ENCODE results near the gene VIL1.

- TF ChIP-seq MAX (IDR thresholded peaks at IDR 0.05) (no peak), IRX3 (CRISPR knock-in tag; IDR thresholded peaks at IDR 0.05; ENCODE audit: borderline replicate concordance, low read depth) (no peak), POLR2AphosphoS2 (IDR thresholded peaks at IDR 0.05; ENCODE audit: low read depth, low read length) (no peak), HNRNPL (IDR thresholded peaks at IDR 0.05; ENCODE audit: low read depth, low read length) (no peak)
- TF ChIP-seq, protein P1, sequence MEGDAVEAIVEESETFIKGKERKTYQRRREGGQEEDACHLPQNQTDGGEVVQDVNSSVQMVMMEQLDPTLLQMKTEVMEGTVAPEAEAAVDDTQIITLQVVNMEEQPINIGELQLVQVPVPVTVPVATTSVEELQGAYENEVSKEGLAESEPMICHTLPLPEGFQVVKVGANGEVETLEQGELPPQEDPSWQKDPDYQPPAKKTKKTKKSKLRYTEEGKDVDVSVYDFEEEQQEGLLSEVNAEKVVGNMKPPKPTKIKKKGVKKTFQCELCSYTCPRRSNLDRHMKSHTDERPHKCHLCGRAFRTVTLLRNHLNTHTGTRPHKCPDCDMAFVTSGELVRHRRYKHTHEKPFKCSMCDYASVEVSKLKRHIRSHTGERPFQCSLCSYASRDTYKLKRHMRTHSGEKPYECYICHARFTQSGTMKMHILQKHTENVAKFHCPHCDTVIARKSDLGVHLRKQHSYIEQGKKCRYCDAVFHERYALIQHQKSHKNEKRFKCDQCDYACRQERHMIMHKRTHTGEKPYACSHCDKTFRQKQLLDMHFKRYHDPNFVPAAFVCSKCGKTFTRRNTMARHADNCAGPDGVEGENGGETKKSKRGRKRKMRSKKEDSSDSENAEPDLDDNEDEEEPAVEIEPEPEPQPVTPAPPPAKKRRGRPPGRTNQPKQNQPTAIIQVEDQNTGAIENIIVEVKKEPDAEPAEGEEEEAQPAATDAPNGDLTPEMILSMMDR (CRISPR knock-in tag; IDR thresholded peaks at IDR 0.05): no peak
Measured at GRCh38 chr2:218471036-218471435, 52.1 kb downstream of the VIL1 start.

Data from HepG2 (cell line).